Stimulated activated CD4-positive, alpha-beta T cell treated with anti-CD3 and anti-CD28 coated beads, Interleukin-2, amount 100 ng/mL, for 24 hours (primary cell): ENCODE results near the gene CNFN.

ENCODE experiments used
- DNase-seq, 2 donors: peaks; one replicate each; pipeline ENCODE4 v3.0.0-alpha.2; 2020

The CNFN gene

GRCh38 chr19:42407816-42408175 is 17.7 kb upstream of the CNFN start:
- no peak for DNase-seq

- no peak for DNase-seq
Measured at GRCh38 chr19:42407085-42407815, 17.2 kb upstream of the CNFN start.

GRCh38 chr19:42406111-42406510 is 16.0 kb upstream of the CNFN start:
- DNase-seq: no peak

- no peak for DNase-seq
Measured at GRCh38 chr19:42403586-42403985, 13.5 kb upstream of the CNFN start.

GRCh38 chr19:42402376-42403116 is 12.4 kb upstream of the CNFN start:
- DNase-seq: no peak

- peak; percentile 84 to 85 for DNase-seq
Measured at GRCh38 chr19:42401365-42402303, 11.5 kb upstream of the CNFN start.

GRCh38 chr19:42400404-42400803 is 10.3 kb upstream of the CNFN start:
- DNase-seq: no peak

- DNase-seq: no peak
Measured at GRCh38 chr19:42397263-42398166, 7.4 kb upstream of the CNFN start.

GRCh38 chr19:42396381-42397262 is 6.5 kb upstream of the CNFN start:
- peak; percentile 95 to 98 for DNase-seq

- no peak for DNase-seq
Measured at GRCh38 chr19:42394751-42395150, 4.7 kb upstream of the CNFN start.

GRCh38 chr19:42392165-42392564 is 2.1 kb upstream of the CNFN start:
- no peak for DNase-seq

GRCh38 chr19:42388851-42389489 is 1.1 kb downstream of the CNFN start:
- no peak for DNase-seq

GRCh38 chr19:42386974-42387707 is 3.0 kb downstream of the CNFN start:
- DNase-seq: peak; percentile 70 to 79

- DNase-seq: no peak
Measured at GRCh38 chr19:42380155-42380554, 9.9 kb downstream of the CNFN start.

- DNase-seq: no peak
Measured at GRCh38 chr19:42378225-42379215, 11.6 kb downstream of the CNFN start.

- no peak for DNase-seq
Measured at GRCh38 chr19:42376177-42376555, 13.9 kb downstream of the CNFN start.

GRCh38 chr19:42375415-42376176 is 14.5 kb downstream of the CNFN start:
- DNase-seq: no peak

GRCh38 chr19:42374826-42375376 is 15.2 kb downstream of the CNFN start:
- no peak for DNase-seq
